Lower leg skin (tissue), 3 donors: ENCODE data around the gene DLG3.

Source experiments
- POLR2A ChIP-seq, 2 donors: fragments of 450-650 bp; IDR thresholded peaks; one replicate each; pipeline ENCODE4 v1.6.1; 2016 to 2017; ENCODE audit warnings: antibody characterized with exemption in 2 of 2, mild to moderate bottlenecking in 1 of 2, moderate library complexity in 1 of 2
- TF ChIP-seq, protein P1 (sequence below), 3 donors: fragments of 450-650 bp; IDR thresholded peaks; one replicate each; pipeline ENCODE4 v1.5.1; 2016; ENCODE audit warnings: antibody characterized with exemption in 3 of 3, mild to moderate bottlenecking in 3 of 3, moderate library complexity in 2 of 3

DNA sequence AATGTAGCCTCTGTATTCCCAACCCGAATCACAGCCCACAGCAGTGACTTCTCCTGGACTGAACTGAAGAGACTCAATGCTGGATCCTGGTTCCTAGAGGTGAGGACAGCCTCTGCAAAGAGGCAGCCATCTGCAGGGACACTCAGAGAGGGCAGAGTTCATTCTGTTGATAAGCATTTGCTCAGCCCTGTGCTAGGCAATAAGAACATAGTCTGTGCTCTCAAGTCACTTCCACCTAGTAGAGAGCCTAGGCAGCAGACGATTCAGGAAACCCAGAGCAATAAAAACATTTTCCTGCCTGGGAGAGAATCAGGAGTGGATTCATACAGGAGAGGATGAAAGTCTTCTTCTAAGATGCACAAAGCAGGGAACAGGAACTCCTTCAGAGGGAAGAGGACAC lies 17.3 kb upstream of the DLG3 start:
- TF ChIP-seq POLR2A (IDR thresholded peaks at IDR 0.05): no peak
- TF ChIP-seq, protein P1, sequence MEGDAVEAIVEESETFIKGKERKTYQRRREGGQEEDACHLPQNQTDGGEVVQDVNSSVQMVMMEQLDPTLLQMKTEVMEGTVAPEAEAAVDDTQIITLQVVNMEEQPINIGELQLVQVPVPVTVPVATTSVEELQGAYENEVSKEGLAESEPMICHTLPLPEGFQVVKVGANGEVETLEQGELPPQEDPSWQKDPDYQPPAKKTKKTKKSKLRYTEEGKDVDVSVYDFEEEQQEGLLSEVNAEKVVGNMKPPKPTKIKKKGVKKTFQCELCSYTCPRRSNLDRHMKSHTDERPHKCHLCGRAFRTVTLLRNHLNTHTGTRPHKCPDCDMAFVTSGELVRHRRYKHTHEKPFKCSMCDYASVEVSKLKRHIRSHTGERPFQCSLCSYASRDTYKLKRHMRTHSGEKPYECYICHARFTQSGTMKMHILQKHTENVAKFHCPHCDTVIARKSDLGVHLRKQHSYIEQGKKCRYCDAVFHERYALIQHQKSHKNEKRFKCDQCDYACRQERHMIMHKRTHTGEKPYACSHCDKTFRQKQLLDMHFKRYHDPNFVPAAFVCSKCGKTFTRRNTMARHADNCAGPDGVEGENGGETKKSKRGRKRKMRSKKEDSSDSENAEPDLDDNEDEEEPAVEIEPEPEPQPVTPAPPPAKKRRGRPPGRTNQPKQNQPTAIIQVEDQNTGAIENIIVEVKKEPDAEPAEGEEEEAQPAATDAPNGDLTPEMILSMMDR (IDR thresholded peaks at IDR 0.05): no peak
